Neural progenitor cell (in vitro differentiated cells): Measurements from ENCODE around the gene ATIC.

ENCODE experiments used
- EZH2phosphoT487 ChIP-seq: fragments of 200-600 bp; sonication (generic); IDR thresholded peaks from 2 replicates; pipeline ENCODE4 v1.6.1; 2017; ENCODE audit warnings: antibody characterized with exemption
- TF ChIP-seq, protein P1 (sequence below): fragments of 200-600 bp; sonication (generic); IDR thresholded peaks from 2 replicates; pipeline ENCODE4 v1.5.1; 2017; ENCODE audit warnings: antibody characterized with exemption, mild to moderate bottlenecking

DNA sequence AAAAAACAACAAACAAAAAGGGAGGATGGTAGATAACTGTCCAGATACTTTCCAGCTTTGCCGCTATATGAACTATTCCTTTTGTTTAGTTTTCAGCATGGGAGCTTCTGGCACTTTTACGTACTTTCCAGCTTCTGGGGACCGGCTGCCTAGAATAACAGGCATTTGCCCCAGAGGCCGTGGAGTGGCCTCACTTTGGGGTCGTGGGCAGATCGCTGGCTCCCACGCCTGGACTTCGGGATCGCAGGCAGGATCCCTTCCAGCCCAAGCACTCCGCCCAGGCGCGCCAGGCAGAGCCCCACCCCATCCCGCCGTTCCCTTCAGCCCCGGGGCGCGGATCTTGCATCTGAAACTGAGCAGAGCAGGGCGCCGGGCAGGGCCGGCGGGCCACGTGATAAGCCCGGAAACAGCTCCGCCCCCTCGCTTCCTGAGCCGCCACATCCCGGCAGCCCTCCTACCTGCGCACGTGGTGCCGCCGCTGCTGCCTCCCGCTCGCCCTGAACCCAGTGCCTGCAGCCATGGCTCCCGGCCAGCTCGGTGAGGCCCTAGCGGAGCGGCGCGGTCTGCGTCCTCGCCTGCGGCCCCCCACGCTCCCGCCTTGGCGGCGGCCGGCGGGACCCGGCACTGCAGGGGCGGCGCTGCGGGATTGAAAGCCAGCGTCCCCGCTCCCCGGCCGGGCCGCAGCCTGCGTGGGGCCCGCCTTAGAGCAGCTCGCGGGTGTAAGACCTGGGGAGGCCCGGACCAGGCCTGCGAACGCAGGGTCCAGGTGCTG is at the start of gene ATIC:
- TF ChIP-seq, protein P1, sequence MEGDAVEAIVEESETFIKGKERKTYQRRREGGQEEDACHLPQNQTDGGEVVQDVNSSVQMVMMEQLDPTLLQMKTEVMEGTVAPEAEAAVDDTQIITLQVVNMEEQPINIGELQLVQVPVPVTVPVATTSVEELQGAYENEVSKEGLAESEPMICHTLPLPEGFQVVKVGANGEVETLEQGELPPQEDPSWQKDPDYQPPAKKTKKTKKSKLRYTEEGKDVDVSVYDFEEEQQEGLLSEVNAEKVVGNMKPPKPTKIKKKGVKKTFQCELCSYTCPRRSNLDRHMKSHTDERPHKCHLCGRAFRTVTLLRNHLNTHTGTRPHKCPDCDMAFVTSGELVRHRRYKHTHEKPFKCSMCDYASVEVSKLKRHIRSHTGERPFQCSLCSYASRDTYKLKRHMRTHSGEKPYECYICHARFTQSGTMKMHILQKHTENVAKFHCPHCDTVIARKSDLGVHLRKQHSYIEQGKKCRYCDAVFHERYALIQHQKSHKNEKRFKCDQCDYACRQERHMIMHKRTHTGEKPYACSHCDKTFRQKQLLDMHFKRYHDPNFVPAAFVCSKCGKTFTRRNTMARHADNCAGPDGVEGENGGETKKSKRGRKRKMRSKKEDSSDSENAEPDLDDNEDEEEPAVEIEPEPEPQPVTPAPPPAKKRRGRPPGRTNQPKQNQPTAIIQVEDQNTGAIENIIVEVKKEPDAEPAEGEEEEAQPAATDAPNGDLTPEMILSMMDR: no peak
- TF ChIP-seq EZH2phosphoT487: no peak
